GM21515 (cell line): Measurements from ENCODE around the gene CMIP.

Source experiments
- ATAC-seq: cut with Tn5 transposase; IDR thresholded peaks from one replicate; pipeline ENCODE4 v1.9.1; 2021; ENCODE audit not compliant: unreplicated experiment

CMIP gene

GRCh38 chr16:81477697-81478693 is 33.4 kb downstream of the CMIP start:
- no peak for ATAC-seq

- peak; percentile 51 for ATAC-seq
These were observed 34.4 kb downstream of the CMIP start for GRCh38 chr16:81478876-81479511.

- ATAC-seq, result no peak
These were observed 36.1 kb downstream of the CMIP start for GRCh38 chr16:81480606-81481206.

GRCh38 chr16:81481207-81481821 is 36.7 kb downstream of the CMIP start:
- peak; percentile 88 for ATAC-seq

- ATAC-seq, result no peak
These were observed 37.9 kb downstream of the CMIP start for GRCh38 chr16:81482329-81483063.

- ATAC-seq, result no peak
These were observed 38.7 kb downstream of the CMIP start for GRCh38 chr16:81483064-81483969.

- no peak for ATAC-seq
These were observed 39.5 kb downstream of the CMIP start for GRCh38 chr16:81483970-81484595.

- ATAC-seq, result no peak
These were observed 40.5 kb downstream of the CMIP start for GRCh38 chr16:81484908-81485624.

GRCh38 chr16:81485824-81486539 is 41.4 kb downstream of the CMIP start:
- no peak for ATAC-seq

GRCh38 chr16:81486540-81487061 is 42.0 kb downstream of the CMIP start:
- no peak for ATAC-seq

GRCh38 chr16:81487301-81487720 is 42.7 kb downstream of the CMIP start:
- no peak for ATAC-seq

GRCh38 chr16:81488687-81489411 is 44.2 kb downstream of the CMIP start:
- no peak for ATAC-seq

GRCh38 chr16:81489547-81490267 is 45.1 kb downstream of the CMIP start:
- no peak for ATAC-seq

- no peak for ATAC-seq
These were observed 47.1 kb downstream of the CMIP start for GRCh38 chr16:81491541-81492188.

- ATAC-seq, result no peak
These were observed 47.7 kb downstream of the CMIP start for GRCh38 chr16:81492311-81492761.
